CMK (cell line): ENCODE data around the gene HSF5.

Experiments used
- DNase-seq: peaks from one replicate; pipeline ENCODE4 v3.0.0-alpha.2; 2010; ENCODE audit warnings: low read depth

Gene HSF5

GRCh38 chr17:58487589-58488427 is at the start of gene HSF5:
Gene HSF5 (minus strand): TSS chr17:58488408. CDS start chr17:58488274, 134 bp downstream.
- no peak for DNase-seq

GRCh38 chr17:58537266-58537665 is 49.1 kb upstream of the HSF5 start:
- no peak for DNase-seq

DNA sequence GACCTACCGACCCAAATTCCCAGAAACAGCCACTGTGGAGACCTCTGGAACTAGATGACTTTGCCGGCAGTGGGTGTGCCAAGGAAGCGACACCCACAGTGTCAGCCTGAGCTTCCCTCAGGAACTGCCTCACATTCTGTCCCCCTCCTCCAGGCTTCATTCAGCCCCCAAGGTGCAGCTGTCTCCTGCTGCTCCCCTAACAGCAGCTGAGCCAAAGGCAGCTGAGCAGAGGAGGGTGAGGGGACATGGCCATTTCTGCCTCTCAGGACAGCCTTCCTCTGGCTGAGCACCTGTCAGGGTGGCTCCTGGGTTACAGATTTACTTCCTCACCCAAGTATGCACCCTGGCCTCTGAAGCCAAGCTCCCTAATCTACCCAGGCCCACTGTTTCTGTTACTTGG is 48.3 kb upstream of the HSF5 start:
- no peak for DNase-seq

DNA sequence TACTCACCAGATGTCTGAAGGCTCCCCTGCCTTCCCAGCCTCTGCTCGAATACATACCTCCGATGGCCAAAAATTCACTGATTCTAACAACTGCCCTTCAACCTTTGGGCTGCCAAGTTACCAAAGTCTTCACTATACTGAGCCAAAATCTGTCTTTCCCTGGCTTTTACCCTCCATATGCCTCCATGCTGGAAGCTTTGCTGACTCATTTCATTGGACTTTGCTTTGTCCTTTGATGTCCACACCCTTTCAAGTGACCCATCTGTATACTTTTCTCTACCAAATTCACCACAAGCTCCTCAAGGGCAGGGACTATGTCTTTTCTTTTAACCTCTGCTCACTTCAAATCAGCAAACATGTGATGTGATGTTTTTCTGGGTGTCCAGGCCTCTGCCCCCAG is 47.2 kb upstream of the HSF5 start:
- DNase-seq, result no peak

DNA sequence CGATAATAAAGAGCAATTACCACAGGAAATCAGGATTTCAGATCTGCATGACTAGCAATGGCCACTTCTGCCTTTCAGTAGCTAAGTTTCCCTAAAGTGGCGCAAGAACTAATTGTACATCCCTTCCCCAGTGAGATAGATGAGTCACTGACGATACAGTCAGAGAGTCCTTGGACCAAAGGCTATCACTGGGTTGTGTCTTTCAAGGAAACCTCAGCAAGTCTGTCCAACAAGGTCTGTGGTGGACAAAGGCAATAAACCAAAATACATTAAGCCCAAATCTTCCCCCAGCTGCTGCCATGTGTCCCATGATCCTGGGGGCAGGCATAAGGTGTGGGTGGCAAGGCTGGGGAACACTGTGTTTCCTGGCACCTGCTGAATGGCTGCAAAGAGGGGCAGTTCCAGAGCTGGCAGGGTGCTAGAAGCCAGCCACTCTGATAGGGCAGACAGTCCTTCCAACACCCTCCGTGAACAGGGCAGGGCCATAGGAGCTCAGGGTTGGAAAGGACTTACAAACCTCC is 46.8 kb upstream of the HSF5 start:
- DNase-seq, result no peak

DNA sequence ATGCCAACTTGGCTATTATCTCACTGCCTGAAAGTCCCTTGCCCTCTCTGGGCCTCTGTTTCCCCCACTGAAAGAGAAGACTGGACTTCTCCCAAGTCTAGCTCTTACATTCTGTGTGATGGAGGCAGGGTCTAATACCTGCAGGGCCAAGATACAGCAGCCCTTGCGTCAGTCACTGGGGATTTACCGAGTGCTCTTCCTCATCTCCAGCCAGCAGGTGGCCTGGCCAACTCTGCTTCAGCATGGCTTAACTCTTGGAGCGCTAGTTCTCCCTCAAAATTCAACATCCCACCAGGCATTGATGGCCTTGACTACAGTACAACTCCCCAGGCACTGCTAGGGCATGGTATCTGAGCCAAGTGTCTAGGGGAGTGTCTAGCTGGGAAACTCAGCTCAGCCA is 46.1 kb upstream of the HSF5 start:
- DNase-seq, result no peak

DNA sequence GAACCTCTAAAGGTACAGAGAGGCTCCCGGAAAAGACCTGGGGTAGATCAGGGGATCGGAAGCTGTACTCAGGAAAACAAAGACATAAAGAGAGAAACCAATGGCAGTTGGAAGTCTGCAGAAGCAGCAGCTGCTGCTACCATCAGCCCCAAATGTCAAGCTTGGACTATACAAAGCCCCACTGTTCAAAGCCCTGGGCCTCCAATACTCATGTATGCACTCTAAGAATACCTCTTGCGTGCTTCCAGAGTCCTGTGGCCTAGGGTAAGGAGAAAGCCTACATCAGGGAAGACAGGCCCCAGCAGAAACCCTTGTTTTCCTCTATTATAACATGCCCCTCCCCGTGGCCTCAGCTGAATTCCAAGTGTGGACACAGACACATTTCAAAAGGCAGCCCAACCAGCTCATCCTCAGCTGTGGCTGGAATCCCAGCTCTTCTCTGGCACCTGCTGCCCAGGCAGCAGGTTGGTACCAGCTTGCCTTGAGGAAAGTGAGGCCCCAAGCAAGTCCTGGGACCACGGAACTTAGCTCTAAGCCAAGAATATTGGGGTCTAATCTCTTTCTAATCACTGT is 45.5 kb upstream of the HSF5 start:
- DNase-seq, result no peak

DNA sequence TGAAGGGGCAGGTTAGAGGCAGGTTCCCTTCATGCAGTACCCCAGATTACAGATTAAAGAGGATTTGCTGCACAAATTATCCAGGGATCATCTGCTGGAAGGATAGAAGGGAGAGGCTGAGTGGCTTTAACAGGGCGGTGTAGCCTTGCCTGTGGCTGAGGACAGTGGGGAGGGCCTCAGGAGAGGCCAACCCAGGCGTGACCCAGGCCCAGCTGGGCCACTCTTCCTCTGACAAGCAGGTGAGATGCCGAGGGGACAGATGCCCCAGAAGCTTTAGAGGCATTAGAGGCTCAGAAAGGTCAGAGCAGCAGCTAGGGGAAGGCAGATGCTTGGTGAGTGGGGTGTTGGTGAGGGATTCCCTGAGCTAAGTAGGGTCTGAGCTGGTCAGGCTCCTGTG is 44.3 kb upstream of the HSF5 start:
- no peak for DNase-seq

GRCh38 chr17:58531661-58532554 is 43.7 kb upstream of the HSF5 start:
- no peak for DNase-seq

DNA sequence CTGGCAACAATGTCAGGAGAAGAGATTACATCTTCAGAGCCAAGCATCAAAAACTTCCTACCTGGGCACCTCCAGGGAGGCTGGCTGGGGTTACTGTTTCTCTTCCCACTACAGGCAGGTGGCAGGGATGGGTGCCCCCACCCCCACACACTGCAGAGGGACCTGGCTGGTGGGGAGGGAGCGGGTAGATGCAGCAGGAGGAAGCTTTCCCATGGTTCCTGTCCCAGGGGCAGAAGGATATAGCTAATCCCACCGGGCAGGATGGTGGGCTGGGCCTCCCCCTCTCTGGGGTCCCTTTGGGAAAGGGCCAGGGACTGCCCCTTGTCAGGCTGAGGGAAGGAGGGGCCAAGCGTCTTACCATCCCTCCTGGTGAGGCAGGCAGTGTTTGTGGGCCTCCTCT is 42.9 kb upstream of the HSF5 start:
- DNase-seq, result no peak

GRCh38 chr17:58530655-58531054 is 42.4 kb upstream of the HSF5 start:
- no peak for DNase-seq

GRCh38 chr17:58529275-58529674 is 41.1 kb upstream of the HSF5 start:
- no peak for DNase-seq

GRCh38 chr17:58528443-58528842 is 40.2 kb upstream of the HSF5 start:
- DNase-seq, result no peak

GRCh38 chr17:58527949-58528348 is 39.7 kb upstream of the HSF5 start:
- DNase-seq, result no peak

DNA sequence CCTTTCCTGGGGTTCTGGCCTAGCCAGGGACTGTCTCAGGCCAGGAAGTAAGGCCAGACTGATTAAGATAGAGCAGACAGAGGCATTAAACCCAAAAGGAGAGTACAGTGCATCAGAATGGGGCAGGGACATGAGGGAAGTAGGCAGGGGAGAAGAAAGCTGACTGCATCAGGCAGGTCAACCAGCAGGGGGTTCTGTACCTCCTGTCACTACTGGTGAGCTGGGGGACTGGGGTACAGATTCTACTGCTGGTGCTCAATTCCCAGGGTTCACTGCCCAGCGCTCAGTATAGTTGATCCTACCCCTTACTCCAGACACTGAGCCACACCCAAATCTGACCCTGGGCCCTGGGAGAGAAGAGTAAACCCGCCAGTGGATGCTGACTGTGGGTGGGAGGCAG is 39.1 kb upstream of the HSF5 start:
- no peak for DNase-seq

GRCh38 chr17:58525239-58525638 is 37.0 kb upstream of the HSF5 start:
- DNase-seq, result no peak

DNA sequence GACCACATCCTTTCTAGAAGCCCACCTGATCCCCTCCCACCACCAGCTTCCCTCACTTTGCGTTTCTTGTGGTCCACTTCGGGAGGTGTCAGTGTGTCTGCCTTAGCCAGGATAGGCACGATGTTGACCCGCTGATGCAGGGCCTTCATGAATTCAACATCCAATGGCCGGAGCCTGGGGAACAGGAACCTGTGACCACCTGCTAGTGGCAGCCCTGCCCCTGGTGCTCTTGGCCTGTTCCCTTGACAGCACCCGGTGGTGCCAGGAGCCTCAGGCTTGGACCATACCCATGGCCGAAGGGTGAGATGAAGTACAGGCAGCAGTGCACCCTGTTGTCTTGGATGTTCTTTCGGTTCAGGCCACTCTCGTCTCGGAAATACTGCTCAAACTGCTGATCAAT is 33.5 kb upstream of the HSF5 start:
- DNase-seq, result no peak

DNA sequence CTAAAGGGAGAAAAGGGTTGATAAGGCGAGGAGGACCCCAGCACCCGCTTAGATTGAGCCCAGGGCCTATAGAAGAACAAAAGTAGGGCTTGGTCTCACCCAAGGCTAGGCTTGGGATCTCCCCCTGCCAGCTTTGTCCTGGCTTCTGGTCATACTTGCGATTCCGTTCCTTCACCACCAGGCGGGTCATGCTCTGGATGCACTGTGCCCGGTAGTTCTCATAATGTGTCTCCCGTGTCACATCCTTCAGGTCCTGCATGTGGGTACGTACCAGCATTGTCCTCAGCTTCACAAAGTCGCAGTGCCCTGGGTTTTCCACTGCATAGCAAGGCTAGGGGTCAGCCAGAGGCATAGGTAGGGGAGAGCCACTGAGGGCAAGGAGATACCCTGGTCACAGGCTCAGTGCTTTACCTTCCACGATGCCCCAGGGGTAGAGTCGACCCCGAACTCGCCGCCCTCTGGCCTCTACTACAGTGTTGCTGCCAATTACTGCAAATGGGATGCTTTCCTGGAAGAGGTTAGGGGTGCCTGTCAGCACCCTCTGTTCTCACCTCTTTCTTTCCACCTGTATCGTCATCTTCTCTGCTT is 32.7 kb upstream of the HSF5 start:
- DNase-seq, result no peak

DNA sequence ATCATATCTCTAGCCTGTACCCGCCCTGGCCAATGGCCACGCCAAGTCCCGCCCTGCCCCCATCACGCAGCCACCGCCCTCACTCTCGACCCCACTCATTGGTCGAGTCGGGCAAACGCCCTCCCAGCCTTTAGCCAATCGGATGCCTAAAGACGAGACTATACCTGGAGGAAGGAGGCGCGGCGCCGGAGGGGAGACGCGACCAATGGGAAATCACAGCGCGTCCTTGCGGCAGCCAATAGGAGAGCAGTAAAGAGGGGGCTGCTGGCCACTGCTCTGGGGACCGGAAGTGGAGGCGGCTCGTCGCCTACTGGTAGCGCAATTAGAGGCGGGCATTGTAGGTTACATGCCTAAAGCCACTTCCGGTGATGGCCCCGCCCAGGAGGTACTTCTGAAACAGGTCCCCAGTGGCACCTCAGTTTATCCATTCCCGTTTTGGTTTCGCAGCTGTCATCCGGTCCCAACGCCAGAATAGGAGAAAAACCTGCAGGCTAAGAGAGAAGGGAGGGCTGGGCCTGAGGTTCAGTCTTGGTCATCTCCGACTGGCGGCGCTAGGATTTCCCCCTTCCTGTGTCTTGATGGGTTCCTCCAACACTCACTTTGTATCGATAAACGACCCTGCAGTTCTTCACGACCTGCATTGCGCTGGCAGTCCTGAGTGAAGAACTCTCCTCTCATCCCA is 29.9 kb upstream of the HSF5 start:
- DNase-seq, result peak; percentile 99

DNA sequence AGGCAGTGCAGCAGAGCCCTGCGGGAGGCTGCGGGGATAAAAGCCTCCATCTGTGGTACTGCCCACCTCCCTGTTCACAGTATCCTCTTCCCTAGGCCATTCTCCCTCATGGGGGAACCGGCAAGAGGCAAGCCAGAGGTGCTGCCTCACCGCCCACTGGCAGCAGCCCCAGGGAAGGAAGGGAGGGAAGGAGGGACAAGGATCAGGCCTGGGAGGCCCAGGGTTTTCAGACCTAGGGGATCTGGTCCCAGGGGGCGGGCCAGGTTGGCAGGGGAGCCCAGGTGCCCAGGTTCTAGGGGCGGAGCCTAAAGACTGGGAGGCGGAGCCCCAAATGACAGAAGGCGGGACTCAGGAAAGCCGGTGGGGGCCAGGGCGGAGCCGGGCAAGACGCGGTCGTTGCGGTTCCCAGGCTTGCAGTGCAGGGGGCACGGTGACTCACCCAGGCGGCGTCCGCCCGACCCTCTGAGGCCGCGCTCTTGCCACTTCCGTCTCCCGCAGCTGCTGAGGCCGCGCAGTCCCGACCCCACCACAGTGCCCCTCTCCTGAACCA is 29.2 kb upstream of the HSF5 start:
- no peak for DNase-seq

- no peak for DNase-seq
These were observed 28.6 kb upstream of the HSF5 start for GRCh38 chr17:58516644-58517377.
